OCI-LY7 (cell line): ENCODE data around the gene SLC16A3. TPM values are rescaled to one million over a fixed set of nuclear protein-coding genes. Genes with fewer than 3 reads are reported as not detected.

Source experiments
- BruUV-seq: library from RNA; stranded (reverse); fragments of 400-500 nt; replicated peaks from 2 replicates; lab custom pipeline; 2021; lab: Mats Ljungman, UMichigan
- CTCF ChIA-PET: fragments of 300-600 bp; sonication (Branson Sonifier 250); formaldehyde crosslinking; loops from one replicate; lab custom pipeline; 2022; ENCODE audit warnings: antibody characterized with exemption; ENCODE audit not compliant: unreplicated experiment; lab: Charles Lee
- POLR2A ChIA-PET: fragments of 300-600 bp; sonication (Branson Sonifier 250); formaldehyde crosslinking; loops from one replicate; lab custom pipeline; 2022; ENCODE audit warnings: antibody characterized with exemption; lab: Charles Lee
- DNase-seq: peaks from one replicate; pipeline ENCODE4 v3.0.0-alpha.2; 2015; ENCODE audit warnings: low spot score
- H2AFZ ChIP-seq: fragments of 200-600 bp; sonication (generic), shearing (Covaris generic); 2 replicates; pipeline ENCODE4 v1.6.1; 2014; ENCODE audit warnings: mild to moderate bottlenecking, antibody characterized with exemption, low read length, moderate library complexity
- H3K27ac ChIP-seq: fragments of 200-600 bp; sonication (generic); 2 replicates; pipeline ENCODE4 v1.5.1; 2014; ENCODE audit warnings: mixed run types, low read depth, mild to moderate bottlenecking, moderate library complexity, low read length, inconsistent platforms; ENCODE audit not compliant: poor library complexity, severe bottlenecking
- H3K36me3 ChIP-seq: fragments of 200-600 bp; sonication (generic); 2 replicates; pipeline ENCODE4 v1.6.1; 2014; ENCODE audit warnings: mild to moderate bottlenecking, antibody characterized with exemption, low read length, moderate library complexity, mixed read lengths; ENCODE audit not compliant: insufficient read depth
- H3K4me1 ChIP-seq: fragments of 200-600 bp; sonication (generic); 2 replicates; pipeline ENCODE4 v1.5.1; 2014; ENCODE audit warnings: mild to moderate bottlenecking, low read length; ENCODE audit not compliant: insufficient read depth, poor library complexity, severe bottlenecking
- H3K4me2 ChIP-seq: fragments of 200-600 bp; sonication (generic); 2 replicates; pipeline ENCODE4 v1.6.1; 2014; ENCODE audit warnings: mild to moderate bottlenecking, low read length
- H3K4me3 ChIP-seq: fragments of 200-600 bp; sonication (generic); 2 replicates; pipeline ENCODE4 v1.5.1; 2014; ENCODE audit warnings: mild to moderate bottlenecking, low read depth, low read length; ENCODE audit not compliant: poor library complexity, severe bottlenecking
- H3K79me2 ChIP-seq: fragments of 200-600 bp; sonication (generic); 2 replicates; pipeline ENCODE4 v1.6.1; 2016; ENCODE audit warnings: low read depth, mild to moderate bottlenecking, low read length, moderate library complexity, mixed read lengths; ENCODE audit not compliant: insufficient read depth
- H3K9me2 ChIP-seq: fragments of 200-600 bp; sonication (generic); 2 replicates; pipeline ENCODE4 v1.6.1; 2016; ENCODE audit warnings: mild to moderate bottlenecking, low read length, mixed read lengths; ENCODE audit not compliant: insufficient read depth
- H3K9me3 ChIP-seq: fragments of 200-600 bp; sonication (generic); 2 replicates; pipeline ENCODE4 v1.6.1; 2014; ENCODE audit warnings: mild to moderate bottlenecking, mixed run types, low read length, mixed read lengths
- H4K20me1 ChIP-seq: fragments of 200-600 bp; sonication (generic); 2 replicates; pipeline ENCODE4 v1.6.1; 2014; ENCODE audit warnings: mild to moderate bottlenecking, antibody characterized with exemption, low read length, moderate library complexity, mixed read lengths; ENCODE audit not compliant: insufficient read depth
- EZH2phosphoT487 ChIP-seq: fragments of 200-600 bp; sonication (generic); IDR thresholded peaks from 2 replicates; pipeline ENCODE4 v1.6.1; 2018; ENCODE audit warnings: low read depth, borderline replicate concordance, mild to moderate bottlenecking, mixed run types, antibody characterized with exemption, low read length, moderate library complexity, mixed read lengths
- intact Hi-C: fragments of 100-400 bp; cut with micrococcal nuclease; formaldehyde crosslinking; loops from one replicate; pipeline ENCODE4 v1.10.0; 2022; ENCODE audit not compliant: unreplicated experiment
- total RNA-seq, 2 experiments: library from RNA; depleted of rRNA in 1 of 2; stranded (reverse); fragments of >200 nt in 1 of 2; shearing (Covaris generic) in 1 of 2; gene quantifications; 2 replicates each; pipeline ENCODE4 v1.2.3, GENCODE V29; 2014 to 2022
- TF ChIP-seq, protein P1 (sequence below): fragments of 200-600 bp; sonication (generic); conservative IDR thresholded peaks from 2 replicates; pipeline ENCODE4 v1.5.1; 2014; ENCODE audit warnings: mild to moderate bottlenecking, antibody characterized with exemption, low read length, moderate library complexity, mixed read lengths

Gene SLC16A3
- total RNA-seq, 2 experiments from 2014 or later, result 21.6 to 55.0 TPM

DNA sequence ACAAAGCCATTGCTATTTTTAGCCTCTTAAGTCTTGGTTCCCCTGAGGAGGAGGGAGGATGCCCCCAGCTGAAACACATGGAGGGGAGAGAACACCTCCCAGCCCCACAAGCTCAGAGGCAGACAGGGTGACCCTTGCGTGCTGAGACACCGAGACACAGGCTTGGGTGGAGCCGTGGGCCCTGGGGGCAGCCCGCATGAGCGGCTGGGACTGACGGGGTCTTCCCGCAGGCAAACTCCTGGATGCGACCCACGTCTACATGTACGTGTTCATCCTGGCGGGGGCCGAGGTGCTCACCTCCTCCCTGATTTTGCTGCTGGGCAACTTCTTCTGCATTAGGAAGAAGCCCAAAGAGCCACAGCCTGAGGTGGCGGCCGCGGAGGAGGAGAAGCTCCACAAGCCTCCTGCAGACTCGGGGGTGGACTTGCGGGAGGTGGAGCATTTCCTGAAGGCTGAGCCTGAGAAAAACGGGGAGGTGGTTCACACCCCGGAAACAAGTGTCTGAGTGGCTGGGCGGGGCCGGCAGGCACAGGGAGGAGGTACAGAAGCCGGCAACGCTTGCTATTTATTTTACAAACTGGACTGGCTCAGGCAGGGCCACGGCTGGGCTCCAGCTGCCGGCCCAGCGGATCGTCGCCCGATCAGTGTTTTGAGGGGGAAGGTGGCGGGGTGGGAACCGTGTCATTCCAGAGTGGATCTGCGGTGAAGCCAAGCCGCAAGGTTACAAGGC is 9.8 kb downstream of the SLC16A3 start:
- no peaks in the 10 kb centered on the region for H3K9me3 ChIP-seq
- no TSS peak for BruUV-seq
- H4K20me1 ChIP-seq, result peaks cover 8% of the 10 kb centered on the region; the same call in 1 of the 2 replicates
- no peak overlapping the region for H3K4me3 ChIP-seq
- H3K36me3 ChIP-seq, result peaks cover 14% of the 10 kb centered on the region
- POLR2A ChIA-PET, result no interaction called here
- no peak overlapping the region for H2AFZ ChIP-seq
- CTCF ChIA-PET, result interaction anchor here (0.6 kb wide), 1 partner anchor 26 kb away, joined by 3 read pairs; no protein-coding TSS in a partner anchor
- intact Hi-C loops, result no loop called here
- H3K9me2 ChIP-seq, result no peaks in the 10 kb centered on the region
- H3K4me1 ChIP-seq, result peaks cover 15% of the 10 kb centered on the region
- no peak overlapping the region for H3K27ac ChIP-seq
- no peak overlapping the region for H3K4me2 ChIP-seq
- no peaks in the 10 kb centered on the region for H3K79me2 ChIP-seq
- TF ChIP-seq, protein P1, sequence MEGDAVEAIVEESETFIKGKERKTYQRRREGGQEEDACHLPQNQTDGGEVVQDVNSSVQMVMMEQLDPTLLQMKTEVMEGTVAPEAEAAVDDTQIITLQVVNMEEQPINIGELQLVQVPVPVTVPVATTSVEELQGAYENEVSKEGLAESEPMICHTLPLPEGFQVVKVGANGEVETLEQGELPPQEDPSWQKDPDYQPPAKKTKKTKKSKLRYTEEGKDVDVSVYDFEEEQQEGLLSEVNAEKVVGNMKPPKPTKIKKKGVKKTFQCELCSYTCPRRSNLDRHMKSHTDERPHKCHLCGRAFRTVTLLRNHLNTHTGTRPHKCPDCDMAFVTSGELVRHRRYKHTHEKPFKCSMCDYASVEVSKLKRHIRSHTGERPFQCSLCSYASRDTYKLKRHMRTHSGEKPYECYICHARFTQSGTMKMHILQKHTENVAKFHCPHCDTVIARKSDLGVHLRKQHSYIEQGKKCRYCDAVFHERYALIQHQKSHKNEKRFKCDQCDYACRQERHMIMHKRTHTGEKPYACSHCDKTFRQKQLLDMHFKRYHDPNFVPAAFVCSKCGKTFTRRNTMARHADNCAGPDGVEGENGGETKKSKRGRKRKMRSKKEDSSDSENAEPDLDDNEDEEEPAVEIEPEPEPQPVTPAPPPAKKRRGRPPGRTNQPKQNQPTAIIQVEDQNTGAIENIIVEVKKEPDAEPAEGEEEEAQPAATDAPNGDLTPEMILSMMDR, result no peak
- TF ChIP-seq EZH2phosphoT487, result no peak
- DNase-seq, result no peak

DNA sequence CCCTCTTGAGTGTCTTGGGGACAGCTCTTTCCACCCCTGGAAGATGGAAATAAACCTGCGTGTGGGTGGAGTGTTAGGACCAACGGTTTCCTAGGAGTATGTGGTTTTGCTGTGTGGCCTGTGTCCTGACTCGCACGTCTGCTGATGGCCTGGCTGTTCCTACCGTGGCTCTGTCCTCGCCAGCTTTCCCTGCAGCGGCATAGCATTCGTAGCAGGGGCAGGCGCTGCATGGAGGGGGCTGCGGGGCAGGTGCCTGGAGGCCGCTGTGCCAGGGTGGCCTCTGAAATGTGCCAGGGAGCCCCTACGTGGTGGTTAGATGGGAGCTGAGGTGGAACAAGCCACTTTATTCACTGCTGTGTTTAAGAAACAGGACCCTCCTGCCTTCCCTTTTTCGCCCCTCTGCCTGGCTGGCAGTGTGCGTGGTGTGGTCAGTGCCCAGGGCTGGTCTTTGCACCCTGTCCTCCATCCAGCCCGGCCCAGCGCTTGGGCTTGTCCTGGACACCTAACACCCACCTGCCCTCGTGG is 10.6 kb downstream of the SLC16A3 start:
- ChIA-PET CTCF (no interaction called here), POLR2A (no interaction called here)
- H4K20me1 ChIP-seq, result peaks cover 4% of the 10 kb centered on the region; the same call in 1 of the 2 replicates
- H3K4me1 ChIP-seq, result peaks cover 7% of the 10 kb centered on the region
- H3K36me3 ChIP-seq, result peaks cover 22% of the 10 kb centered on the region
- H2AFZ ChIP-seq, result no peak overlapping the region
- TF ChIP-seq EZH2phosphoT487, result no peak
- TF ChIP-seq, protein P1, result no peak
- H3K79me2 ChIP-seq, result no peaks in the 10 kb centered on the region
- H3K4me2 ChIP-seq, result no peak overlapping the region
- no peaks in the 10 kb centered on the region for H3K9me3 ChIP-seq
- H3K4me3 ChIP-seq, result no peak overlapping the region
- no TSS peak for BruUV-seq
- no peaks in the 10 kb centered on the region for H3K9me2 ChIP-seq
- no peak overlapping the region for H3K27ac ChIP-seq
- no peak for DNase-seq
- intact Hi-C loops, result no loop called here

DNA sequence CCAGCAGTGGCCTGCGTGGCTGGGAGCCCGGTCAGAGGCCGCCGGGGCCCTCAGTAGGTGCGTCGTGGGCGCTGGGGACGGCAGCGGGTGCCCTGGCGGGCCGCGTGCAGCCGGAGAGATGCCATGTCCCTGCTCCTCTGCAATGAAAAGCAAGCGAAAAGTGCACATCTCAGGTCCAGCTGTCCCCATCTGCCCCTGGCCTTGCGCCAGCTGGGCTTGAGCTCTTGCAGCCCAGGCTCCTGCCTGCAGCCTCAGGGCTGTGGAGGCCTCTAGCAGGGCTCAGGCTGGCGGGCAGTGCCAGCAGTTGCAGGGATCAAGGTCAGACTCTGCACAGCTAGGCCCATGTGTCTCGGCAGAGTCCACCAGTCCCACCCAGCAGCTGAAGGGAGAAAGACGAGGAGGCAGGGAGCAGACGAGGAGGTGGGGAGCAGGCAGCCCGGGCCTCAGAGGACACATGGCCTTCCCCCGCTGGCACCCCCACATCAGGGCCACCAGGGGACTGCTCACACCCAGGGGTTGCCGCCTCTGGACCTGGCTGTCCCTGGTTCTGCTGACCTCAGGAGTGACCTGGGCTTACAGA is 11.2 kb downstream of the SLC16A3 start:
- BruUV-seq, result no TSS peak
- Histone ChIP-seq H3K79me2 (no peaks in the 10 kb centered on the region), H3K9me2 (no peaks in the 10 kb centered on the region), H3K4me3 (no peak overlapping the region), H3K4me2 (no peak overlapping the region), H3K4me1 (peaks cover 1% of the 10 kb centered on the region), H3K9me3 (no peaks in the 10 kb centered on the region), H3K27ac (no peak overlapping the region), H3K36me3 (peaks cover 28% of the 10 kb centered on the region), H2AFZ (no peak overlapping the region), H4K20me1 (0 out of 2 replicates have a peak, but pooled peaks cover 4% of the 10 kb centered on the region)
- CTCF ChIA-PET, result no interaction called here
- POLR2A ChIA-PET, result no interaction called here
- intact Hi-C loops, result no loop called here
- no peak for DNase-seq
- no peak for TF ChIP-seq EZH2phosphoT487
- TF ChIP-seq, protein P1, result no peak
